GM23248 (cell line): ENCODE data around the gene ELAC2.

Source experiments
- EZH2 ChIP-seq: fragments of 200-600 bp; sonication (generic); IDR thresholded peaks from 2 replicates; pipeline ENCODE4 v1.6.1; 2018; ENCODE audit warnings: antibody characterized with exemption, mild to moderate bottlenecking; ENCODE audit not compliant: insufficient read depth, poor library complexity, severe bottlenecking
- EZH2phosphoT487 ChIP-seq: fragments of 200-600 bp; sonication (generic); IDR thresholded peaks from 2 replicates; pipeline ENCODE4 v1.6.1; 2018; ENCODE audit warnings: antibody characterized with exemption, moderate library complexity, mild to moderate bottlenecking, low read depth; ENCODE audit not compliant: insufficient read depth

DNA sequence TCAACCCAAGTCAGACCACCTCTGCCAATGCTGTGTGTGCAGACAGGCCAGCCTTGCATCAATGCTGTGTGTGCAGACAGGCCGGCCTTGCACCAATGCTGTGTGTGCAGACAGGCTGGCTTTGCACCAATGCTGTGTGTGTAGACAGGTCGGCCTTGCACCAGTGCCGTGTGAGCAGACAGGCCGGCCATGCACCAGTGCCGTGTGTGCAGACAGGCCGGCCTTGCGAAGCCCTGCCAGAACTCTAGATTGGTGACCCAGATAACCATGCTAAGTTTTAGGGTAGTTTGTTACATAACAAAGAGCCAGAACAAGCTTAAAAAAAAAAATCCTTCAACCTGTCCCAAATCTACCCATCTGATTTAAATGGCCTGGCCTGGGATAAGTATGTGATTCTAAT lies 54.3 kb downstream of the ELAC2 start:
- no peak for TF ChIP-seq EZH2phosphoT487
- TF ChIP-seq EZH2, result no peak
